IPS DF 4.7 (cell line): ENCODE results near the gene TSPAN9.
A peak's percentile ranks its signal among the peaks of the same experiment; 100 is the strongest.

Experiments used
- DNase-seq: peaks from one replicate; pipeline ENCODE4 v3.0.0-alpha.2; 2013; ENCODE audit warnings: low spot score; ENCODE audit errors: extremely low read depth

Gene TSPAN9

DNA sequence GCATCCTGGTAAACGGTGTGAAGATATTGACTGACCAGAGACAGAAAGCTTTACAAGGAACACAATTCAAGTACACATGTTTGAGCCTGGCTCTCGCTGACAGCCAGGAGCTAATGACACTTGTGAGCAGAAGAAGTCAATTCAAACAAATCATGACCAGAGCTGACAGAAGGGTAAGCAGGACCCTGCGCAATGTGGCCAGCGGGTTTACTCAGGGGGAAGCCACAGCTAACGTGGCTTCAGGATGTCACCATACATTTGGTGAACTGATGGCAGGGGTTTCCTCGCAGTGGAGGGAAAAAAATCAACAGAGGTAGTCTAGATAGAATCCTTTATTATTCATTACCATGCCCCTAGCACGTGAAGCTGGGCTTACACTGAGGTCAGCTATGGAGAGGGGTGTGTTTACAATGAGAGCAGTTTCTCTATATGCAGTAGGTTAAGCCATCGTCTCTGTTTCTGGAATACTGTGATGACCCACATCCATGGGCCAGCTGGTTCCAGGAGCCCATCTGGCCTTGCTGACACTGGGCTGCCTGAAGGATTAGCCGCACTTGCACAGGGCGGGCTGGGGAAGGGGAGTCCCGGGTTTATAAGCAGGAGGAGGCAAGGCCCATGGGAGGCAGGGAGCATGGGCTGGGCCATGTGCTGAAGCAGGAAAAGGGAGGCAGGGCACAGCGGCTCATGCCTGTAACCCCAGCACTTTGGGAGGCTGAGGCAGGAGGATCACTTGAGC lies 215.7 kb downstream of the TSPAN9 start:
- DNase-seq = no peak

DNA sequence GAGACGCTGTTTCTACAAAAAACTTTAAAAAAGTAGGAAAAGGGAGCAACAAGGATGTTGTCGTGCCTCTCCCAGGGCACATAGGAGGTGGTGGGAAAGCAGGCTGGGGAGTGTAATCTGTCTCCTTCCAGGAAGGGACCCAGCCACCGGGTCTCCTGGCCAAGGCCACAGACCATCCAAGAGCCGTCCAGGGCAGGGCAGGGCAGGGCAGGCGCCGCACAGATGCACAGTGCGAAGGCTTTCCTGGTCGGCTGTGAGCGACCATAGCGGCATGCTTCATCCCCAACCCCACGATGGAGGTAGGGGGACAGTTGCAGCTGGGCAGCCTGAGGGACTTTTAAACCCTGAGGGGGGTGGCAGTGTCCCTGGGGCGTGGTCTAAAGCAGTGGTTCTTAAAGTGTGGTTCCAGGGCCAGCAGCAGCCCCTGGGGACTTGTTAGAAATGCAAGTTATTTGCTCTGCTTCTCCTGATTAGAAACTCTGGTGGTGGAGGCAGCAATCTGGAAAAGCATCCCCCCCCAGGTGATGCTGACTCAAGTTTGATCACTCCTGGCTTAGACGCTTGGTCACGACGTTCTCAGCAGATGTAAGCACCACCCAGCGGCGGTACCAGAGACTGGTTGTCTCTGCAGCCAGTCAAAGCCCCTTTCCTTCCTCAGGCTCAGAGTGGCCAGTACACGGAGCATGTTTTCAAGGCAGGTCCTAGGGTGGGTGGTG lies 216.4 kb downstream of the TSPAN9 start:
- no peak for DNase-seq

DNA sequence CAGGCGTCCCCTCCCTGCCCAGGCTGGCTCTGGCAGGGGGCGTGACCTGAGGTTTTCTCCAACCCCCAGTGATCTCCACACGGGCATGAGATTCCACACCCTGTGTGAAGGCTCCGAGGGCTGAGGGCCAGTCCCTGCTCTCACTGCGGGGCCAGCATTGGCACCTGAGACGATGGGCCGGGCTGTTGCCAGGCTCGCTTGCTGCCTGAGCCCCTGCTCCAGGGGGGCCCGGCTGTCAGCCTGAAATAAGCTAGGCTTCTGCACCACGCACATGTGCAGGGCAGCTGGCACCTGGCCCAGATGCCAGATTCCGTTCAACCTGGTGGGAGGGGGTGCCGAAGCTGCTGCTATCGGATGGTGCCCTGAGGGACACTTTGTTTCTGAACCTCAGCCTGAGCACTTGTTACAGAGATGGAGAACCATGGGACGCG lies 217.3 kb downstream of the TSPAN9 start:
- DNase-seq = no peak

DNA sequence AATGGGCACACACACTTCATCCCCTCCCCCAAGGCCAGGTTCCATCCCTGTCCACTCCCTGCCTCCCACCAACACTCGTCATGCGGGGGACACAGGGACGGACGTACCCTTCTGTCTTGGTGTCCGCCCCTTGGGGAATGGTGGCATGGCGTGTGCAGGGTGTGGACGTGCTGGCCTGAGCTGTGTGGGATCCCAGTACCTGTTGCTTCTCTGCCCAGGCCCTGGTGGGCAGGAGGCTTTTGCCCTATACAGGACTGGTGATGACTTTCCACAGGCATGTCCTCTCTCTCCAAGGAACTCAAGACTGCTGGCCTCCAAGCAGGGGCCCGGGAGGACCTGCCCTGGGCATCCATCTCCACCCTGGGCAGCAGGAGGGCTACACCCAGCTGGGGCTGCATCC lies 218.0 kb downstream of the TSPAN9 start:
- DNase-seq = no peak

DNA sequence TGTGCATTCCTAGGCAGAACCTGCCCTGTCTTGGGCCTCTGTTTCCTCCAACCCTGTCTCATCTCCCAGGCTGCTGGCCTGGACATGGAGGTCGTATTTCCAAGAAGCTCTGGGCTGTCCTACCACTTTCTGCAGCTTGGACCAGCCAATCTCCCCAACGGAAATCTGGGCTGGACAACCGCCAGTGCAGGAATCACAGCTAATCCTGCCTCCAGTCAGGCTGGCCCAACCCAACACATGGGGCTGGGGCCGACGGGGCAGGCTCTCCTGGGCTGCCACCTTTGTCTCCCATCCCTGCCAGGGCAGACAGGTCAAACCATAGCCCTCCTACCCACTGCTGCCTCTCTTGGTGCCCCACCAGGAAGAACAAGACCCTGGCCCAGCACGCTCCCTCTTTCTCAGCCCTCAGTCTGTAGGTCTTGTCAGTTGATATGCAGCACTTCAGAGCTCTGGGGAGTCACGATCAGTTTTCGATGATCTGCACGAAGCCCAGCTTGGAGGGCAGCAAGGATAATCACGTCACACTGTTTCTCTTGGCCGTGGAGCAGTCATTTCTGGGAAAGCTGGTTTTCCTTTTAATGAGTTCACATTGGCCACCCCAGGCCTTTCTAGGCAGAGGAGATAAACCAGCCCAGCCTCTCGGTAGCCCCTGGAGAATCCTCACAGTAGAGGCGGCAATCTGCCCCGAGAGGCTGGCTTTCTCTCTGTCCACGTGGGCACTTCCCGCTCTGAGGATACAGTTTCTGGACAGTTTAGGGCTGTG lies 218.6 kb downstream of the TSPAN9 start:
- DNase-seq = no peak

DNA sequence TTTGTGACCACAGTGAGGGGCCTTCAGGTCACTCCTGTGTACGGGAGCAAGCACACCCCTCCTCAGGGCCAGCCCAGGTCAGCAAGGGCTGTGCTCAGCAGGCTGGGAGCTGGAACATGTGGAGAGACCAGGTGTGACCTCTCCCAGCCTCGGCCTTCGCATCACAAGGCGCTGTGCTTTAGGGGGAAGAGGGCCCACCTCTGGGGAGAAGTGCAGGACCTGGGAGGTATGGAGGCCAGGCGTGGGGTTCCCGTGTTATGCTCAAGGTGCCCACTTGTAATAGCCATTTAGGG lies 219.2 kb downstream of the TSPAN9 start:
- no peak for DNase-seq

DNA sequence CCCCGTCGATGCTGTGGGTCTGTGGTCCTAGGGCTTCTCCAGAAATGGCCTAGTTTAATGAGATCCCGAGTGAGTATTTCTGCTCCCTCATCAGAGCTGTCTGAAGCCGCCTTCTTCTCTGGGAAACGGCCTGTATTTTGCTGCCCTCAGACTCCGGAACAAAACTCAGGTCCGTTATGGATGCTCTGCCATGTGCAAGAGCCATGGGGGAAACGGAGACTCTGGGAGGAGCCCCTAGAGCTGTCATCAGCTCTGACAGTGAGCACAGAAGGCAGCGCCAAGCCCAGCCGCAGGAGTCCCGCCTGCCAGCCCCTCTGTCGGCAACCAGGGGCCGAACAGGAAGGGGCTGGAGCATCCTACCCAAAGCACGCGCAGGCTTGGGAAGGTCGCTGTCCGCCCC lies 221.4 kb downstream of the TSPAN9 start:
- no peak for DNase-seq

DNA sequence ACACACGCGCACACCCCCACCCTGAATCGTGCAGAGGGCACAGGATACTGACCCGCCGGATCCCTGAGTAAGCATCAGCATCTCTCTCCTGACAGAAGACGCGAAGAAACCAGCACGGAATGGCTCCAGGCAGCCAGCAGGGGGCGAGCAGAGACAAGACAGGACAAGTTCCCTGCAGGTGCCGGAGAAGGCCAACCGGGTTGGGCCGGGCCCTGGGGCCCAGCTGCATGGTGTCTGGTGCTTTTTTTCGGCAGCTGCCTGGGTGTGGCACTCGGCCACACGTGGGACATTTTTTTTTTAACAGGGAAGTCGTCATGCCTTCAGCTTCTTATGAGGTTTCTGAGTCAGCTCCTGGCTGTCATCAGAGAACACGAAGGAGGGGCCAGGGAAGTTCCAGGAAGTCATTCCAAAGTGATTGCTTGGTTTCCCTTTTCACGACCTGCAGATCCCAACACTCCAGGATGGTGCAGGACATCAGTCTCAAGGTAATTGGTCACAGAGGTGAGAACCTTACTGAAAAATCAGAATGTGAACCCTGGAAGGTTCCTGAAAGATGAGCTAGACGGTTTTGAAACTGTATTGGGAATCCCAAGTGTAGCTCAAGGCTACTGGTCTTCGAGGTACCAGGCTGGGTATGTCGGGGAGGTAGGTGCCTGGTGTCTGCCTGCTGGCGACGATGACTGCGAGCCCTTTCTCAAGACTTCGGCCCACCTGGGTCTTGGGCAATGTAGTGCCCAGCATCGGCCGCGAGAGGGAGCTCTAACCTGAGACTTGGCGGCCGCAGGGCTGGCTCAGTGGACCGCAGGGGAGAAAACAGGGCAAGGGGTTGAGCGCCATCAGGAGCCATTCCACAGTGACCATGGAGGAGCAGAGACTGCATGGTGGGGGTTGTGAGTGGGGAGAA lies 223.0 kb downstream of the TSPAN9 start:
- peak; percentile 60 for DNase-seq

DNA sequence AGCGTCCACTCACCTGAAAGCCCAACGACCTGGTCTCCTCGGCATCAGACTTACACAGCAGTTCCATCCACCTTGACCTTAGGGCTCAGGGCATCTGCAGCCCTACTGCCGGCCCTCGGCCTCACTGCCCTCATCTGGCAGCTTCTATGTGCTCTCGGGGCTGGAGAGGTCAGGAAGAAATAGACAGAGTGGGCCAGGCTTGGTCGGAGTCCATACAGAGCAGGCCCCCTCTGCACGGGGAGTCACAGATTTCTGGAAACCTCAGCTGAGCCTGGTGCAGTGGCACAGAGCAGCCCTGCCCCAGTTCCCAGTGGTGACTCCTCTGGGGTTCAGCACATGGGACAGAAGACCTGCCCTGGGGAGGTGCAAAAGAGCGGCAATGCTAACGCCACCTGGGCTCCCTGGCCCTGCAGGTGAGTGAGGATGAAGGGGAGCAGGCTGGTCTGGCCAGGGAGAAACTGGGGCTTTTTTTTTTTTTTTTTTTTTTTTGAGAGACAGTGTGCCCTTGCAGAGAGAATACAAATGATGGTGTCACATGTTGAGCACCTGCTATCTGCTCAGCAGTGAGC lies 223.7 kb downstream of the TSPAN9 start:
- no peak for DNase-seq

DNA sequence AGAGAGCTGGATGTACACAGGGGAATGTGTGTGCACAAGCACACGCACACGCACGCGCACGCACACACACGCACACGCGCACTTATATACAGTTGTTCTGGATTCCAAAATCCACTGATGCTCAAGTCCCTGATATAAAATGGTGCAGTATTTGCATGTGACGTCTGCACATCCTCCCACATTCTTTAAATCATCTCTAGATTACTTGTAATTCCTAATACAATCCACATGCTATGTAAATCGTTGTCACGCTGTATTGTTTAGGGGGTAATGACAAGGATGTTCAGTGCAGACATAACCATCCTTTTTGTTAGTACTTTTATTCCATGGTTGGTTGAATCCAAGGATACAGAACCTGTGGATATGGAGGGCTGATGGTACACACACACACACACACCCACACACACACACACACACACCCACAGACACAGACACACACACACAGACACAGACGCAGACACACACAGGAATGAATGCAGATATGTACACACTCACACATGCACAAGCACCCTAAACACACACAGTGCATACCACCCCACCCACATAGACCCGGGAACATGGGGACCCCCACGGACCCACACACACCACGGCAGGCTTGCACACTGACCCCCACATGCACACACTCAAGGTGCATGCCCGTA lies 225.3 kb downstream of the TSPAN9 start:
- no peak for DNase-seq

DNA sequence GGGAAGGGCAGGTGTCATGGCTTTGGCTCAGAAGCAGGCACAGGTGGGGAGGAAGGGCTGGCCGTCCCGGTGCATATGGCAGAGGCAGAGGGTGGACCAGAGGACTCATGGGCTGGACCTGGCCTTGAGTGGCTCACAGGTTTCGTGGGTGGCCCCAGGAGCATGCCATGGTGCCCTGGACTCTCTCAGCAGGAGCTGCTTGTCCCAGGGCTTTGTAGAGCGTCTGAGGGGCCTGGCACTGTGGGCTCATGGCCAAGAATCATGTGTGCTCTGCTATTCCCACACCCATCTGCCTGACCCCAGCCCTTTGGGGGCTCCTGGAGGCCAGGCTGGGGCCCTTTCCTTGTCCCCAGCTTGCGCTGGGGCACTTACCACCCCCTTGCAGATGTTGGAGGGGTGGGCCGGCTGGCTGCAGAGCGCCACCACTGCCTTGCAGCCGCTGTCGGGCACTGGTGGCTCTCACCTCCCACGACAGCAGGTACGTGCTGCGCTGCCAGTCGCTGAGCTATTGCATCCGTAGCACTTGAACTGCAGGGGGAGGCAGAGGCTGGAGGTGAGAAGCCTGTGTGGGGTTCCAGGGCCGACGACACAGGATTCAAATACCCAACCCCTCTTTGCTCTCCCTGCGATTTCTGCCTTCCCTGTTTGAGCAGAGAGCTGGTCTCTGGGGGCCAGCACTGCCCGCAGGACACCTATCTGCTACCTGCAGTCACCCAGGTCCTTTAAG lies 226.4 kb downstream of the TSPAN9 start:
- peak; percentile 38 for DNase-seq

DNA sequence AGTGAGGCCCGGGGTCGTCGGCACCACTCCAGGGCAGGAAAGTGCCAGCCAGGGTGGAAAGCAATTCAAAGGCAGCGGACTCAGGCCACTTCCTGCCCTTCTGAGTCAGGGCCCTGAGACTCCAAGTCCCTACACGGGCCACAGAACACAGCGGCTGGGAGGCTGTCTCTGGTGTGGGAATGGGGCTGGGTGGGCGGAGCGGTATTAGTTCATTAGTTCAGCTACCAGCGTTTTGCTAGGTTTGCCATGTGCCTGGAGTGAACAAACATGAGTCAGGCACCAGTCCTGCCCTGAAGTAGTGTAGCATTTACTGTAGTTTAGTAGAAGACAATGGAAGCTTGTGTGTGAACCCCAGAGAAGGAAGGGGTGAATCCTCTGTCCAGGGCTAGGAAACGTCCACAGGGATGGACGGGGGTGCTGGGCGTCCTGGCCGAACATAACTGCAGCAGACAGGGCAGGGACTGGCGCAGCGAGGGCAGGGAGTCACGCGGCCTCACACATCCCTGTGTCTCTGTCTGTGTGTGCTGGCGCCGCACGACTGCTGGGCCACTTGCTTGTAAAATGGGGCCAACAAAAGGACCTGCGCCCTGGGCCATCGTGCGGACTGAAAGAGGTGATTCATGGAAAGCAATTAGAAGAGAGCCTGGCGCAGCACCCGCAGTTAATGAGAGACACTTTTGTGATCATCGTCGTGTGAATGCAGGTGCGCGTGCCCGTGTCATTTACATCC lies 227.4 kb downstream of the TSPAN9 start:
- no peak for DNase-seq

DNA sequence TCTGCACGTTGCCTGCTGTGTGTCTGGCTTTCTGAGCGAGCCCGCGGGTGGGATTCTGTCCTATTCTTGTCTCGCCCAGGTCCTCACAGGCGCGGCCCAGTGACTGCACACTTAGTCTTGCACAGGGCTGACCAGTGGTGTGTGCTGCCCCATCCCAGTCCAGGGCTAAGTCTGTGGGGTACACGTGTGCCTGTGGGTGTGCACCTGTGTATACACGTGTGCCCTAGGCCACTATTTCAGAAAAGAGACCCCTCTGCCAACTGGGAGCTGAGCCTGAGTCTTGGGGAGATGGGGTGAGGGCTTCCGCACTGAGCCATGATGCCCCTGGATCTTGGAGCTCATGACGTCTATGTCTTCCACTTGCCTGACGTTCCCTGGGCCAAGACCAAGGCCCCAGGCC lies 228.3 kb downstream of the TSPAN9 start:
- no peak for DNase-seq

DNA sequence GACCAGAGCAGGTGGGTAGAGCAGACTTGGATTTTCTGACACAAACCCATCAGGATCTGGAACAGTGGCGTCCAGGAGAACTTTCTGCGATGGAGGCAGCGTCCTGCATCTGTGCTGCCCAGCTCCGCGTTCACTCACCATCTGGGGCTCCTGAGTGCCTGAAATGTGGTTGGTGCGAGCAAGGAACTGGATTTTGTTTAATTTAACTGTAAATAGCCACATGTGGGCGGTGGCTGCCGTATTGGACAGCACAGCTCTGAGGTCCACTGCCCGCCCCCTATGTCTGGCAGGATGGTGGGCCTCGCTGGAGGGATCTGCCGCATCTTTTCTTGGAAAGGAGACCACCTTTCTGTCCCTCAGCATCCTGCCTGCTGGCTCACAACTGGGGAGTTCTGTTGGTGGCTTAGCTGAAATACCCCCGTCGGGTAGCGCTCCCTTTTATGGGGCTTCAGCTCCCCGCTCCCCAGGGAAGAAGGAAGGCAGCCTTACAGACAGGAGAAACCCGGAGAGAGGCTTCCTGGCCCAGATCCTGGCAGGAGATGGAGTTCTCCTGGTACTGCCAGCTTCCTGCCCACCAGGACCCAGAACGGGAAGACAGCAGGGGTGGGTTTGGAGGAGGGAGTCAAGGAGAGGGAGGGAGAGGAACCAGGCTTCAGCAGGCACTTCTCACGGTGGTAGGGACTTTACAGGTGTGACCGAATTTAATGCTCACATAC lies 228.9 kb downstream of the TSPAN9 start:
- no peak for DNase-seq

DNA sequence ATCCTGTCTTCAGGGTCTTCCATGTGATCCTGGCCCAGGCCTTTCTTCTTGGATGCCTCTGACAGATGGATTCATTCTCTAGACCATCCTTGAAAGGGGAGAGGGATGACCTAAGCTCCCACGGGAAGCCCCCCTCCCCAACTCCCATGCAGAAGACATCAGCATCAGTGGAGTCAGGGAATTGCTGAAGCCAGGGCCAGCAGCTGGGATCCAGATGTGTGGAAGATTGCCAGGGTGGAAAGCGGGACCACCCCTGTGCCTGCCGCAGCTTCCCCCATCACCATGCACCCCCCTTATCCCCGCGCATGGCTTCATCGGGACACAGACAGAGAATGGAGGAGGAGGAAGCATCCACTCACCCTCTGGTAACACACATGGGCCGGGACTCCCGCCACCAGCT lies 230.2 kb downstream of the TSPAN9 start:
- no peak for DNase-seq

DNA sequence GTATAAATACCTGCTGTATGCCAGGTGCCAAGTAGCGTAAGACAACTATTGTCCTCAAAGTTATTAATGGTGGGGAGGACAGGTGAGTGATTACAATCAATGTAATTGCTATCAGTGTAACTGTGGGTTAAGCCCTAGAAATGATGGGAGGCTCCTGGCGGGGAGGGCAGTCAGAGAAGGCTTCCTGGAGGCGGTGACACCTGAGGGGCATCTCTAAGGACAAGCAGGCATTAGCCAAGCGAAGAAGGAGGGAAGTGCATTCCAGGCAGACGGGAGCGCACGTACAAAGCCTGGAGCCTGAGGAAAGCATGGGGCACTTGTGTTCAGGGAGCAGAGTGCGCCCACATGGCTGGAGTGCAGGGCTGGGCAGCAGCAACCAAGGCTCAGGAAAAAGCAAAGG lies 230.9 kb downstream of the TSPAN9 start:
- no peak for DNase-seq

DNA sequence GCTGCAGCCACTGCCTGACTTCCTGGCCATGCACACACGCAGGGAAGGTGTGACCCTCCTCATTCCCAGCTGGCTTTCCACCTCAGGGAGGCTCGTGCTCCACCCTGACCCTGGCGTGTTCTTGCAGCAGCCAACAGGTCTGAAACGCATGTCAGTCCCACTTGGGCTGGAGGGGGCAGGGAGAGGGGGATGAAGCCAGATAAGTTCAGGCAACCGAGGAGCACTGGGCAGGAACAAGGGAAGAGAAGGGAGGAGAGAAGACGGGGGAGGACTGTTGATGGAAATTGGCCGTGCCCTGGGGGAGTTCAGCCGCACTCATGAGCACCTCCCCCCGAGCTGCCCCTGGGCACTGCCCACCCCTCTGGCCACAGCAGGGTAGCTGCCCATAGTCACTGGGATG lies 231.4 kb downstream of the TSPAN9 start:
- DNase-seq = no peak

DNA sequence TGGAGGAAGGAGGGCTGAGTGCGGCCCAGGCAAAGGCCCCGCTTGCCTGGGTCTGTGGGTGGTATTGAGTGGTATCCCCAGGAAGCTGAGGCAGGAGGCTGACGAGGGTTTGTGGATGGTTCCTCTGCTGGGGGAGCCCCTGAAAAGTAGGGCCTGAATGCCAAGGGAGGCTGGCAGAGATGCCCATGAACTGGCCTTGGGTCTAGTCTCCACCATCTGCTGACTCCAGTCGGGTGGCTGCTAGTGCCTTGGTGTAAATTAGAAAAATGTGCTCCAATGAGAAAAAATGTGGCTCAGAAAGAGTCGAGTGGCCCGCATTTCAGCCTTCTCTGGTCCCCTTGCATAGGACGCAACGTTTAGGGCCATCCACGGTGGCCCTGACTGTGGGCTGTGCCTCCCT lies 232.6 kb downstream of the TSPAN9 start:
- no peak for DNase-seq
